Adrenal gland (tissue), 5 donors: Measurements from ENCODE around the gene RPL23.

ENCODE experiments used
- CTCF ChIP-seq, 6 experiments: fragments of 450-650 bp in 4 of 6; fragments of 200-600 bp in 2 of 6; sonication (generic) in 1 of 6; IDR thresholded peaks; 1 replicate in 5 of 6; 2 replicates in 1 of 6; pipeline versions ENCODE4 v1.5.1 to v1.8.0; 2016 to 2021; ENCODE audit warnings: antibody characterized with exemption in 6 of 6, mild to moderate bottlenecking in 2 of 6, moderate library complexity in 1 of 6
- POLR2A ChIP-seq, 2 donors: fragments of 450-650 bp; IDR thresholded peaks; one replicate each; pipeline ENCODE4 v1.6.1; 2017; ENCODE audit warnings: antibody characterized with exemption in 2 of 2, mild to moderate bottlenecking in 2 of 2, moderate library complexity in 1 of 2
- donor health status: DM: no; HTN: no; CAD: no.

- TF ChIP-seq CTCF (IDR thresholded peaks at IDR 0.05), result no peak
- no peak for TF ChIP-seq POLR2A (IDR thresholded peaks at IDR 0.05)
Observed at GRCh38 chr17:38874505-38875400, 21.2 kb upstream of the RPL23 start.
